Suprapubic skin (tissue), 4 donors: ENCODE results near the gene CCDC178. TPM values are rescaled to one million over a fixed set of nuclear protein-coding genes. Genes with fewer than 3 reads are reported as not detected.

Experiments
- DNase-seq, 2 donors: peaks; one replicate each; pipeline ENCODE4 v3.0.0-alpha.2; 2019; ENCODE audit warnings: low spot score in 2 of 2
- H3K27ac ChIP-seq: fragments of 200-600 bp; sonication (generic); one replicate; pipeline ENCODE4 v1.5.1; 2019
- H3K27me3 ChIP-seq: fragments of 200-600 bp; sonication (generic); one replicate; pipeline ENCODE4 v1.5.1; 2019
- H3K36me3 ChIP-seq: fragments of 200-600 bp; sonication (generic); one replicate; pipeline ENCODE4 v1.5.1; 2019
- H3K4me1 ChIP-seq: fragments of 200-600 bp; sonication (generic); one replicate; pipeline ENCODE4 v1.5.1; 2019
- H3K4me3 ChIP-seq: fragments of 200-600 bp; sonication (generic); one replicate; pipeline ENCODE4 v1.5.1; 2019; ENCODE audit warnings: mild to moderate bottlenecking
- H3K9me3 ChIP-seq: fragments of 200-600 bp; sonication (generic); one replicate; pipeline ENCODE4 v1.5.1; 2019
- EP300 ChIP-seq: sonication (generic); formaldehyde crosslinking; IDR thresholded peaks from one replicate; pipeline ENCODE4 v1.6.1; 2017; ENCODE audit warnings: antibody characterized with exemption
- POLR2A ChIP-seq, 2 donors: fragments of 450-650 bp; IDR thresholded peaks; one replicate each; pipeline ENCODE4 v1.6.1; 2017; ENCODE audit warnings: antibody characterized with exemption in 2 of 2, mild to moderate bottlenecking in 2 of 2, moderate library complexity in 2 of 2
- POLR2AphosphoS5 ChIP-seq, 3 donors: sonication (generic); formaldehyde crosslinking; IDR thresholded peaks; one replicate each; pipeline ENCODE4 v1.6.1; 2017; ENCODE audit warnings: antibody characterized with exemption in 3 of 3
- WGBS: methylation state at CpG from one replicate; pipeline ENCODE4 v1.1.5; 2018; 5-methylcytosine and 5-hydroxymethylcytosine counted together
- total RNA-seq, 4 donors: library from RNA; depleted of rRNA; stranded (reverse); fragments of >200 nt; gene quantifications; one replicate each; pipeline ENCODE4 v1.1.0, GENCODE V29; 2016
- TF ChIP-seq, protein P1 (sequence below), 2 donors: fragments of 200-600 bp in 1 of 2; fragments of 450-650 bp in 1 of 2; sonication (generic) in 1 of 2; IDR thresholded peaks; one replicate each; pipeline ENCODE4 v1.5.1; 2016 to 2019; ENCODE audit warnings: antibody characterized with exemption in 2 of 2, mild to moderate bottlenecking in 1 of 2, moderate library complexity in 1 of 2

Gene CCDC178
- total RNA-seq, 4 donors from 2014 or later = not detected

DNA sequence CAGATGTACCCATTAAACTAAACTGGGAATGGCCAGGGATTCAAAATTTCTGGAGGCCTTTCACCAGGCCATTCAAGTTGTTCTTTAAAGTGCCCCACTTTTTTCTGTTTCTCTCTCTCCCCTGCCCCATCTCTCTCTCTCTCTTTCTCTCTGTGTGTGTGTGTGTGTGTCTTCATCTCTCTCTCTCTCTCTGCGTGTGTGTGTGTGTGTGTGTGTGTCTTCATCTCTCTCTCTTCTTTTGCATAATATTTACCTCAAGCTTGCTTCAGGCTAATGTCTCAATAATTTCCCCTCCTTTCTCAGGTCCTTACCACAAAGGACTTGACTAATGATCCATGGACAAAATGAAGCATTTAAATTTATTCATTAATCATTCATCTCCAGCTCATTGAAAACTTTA lies 503.5 kb downstream of the CCDC178 start:
- DNase-seq = no peak
- Histone ChIP-seq H3K9me3 (no peaks in the 10 kb centered on the region), H3K27ac (no peak overlapping the region), H3K4me3 (no peak overlapping the region), H3K27me3 (no peaks in the 10 kb centered on the region), H3K4me1 (no peaks in the 10 kb centered on the region), H3K36me3 (no peaks in the 10 kb centered on the region)
- TF ChIP-seq, protein P1, sequence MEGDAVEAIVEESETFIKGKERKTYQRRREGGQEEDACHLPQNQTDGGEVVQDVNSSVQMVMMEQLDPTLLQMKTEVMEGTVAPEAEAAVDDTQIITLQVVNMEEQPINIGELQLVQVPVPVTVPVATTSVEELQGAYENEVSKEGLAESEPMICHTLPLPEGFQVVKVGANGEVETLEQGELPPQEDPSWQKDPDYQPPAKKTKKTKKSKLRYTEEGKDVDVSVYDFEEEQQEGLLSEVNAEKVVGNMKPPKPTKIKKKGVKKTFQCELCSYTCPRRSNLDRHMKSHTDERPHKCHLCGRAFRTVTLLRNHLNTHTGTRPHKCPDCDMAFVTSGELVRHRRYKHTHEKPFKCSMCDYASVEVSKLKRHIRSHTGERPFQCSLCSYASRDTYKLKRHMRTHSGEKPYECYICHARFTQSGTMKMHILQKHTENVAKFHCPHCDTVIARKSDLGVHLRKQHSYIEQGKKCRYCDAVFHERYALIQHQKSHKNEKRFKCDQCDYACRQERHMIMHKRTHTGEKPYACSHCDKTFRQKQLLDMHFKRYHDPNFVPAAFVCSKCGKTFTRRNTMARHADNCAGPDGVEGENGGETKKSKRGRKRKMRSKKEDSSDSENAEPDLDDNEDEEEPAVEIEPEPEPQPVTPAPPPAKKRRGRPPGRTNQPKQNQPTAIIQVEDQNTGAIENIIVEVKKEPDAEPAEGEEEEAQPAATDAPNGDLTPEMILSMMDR (IDR thresholded peaks at IDR 0.05) = no peak
- no peak for TF ChIP-seq POLR2A (IDR thresholded peaks at IDR 0.05)
- no peak for TF ChIP-seq EP300
- TF ChIP-seq POLR2AphosphoS5 (IDR thresholded peaks at IDR 0.05) = no peak
- 54% methylated on average over 1 of the region's 1 CpG for WGBS

DNA sequence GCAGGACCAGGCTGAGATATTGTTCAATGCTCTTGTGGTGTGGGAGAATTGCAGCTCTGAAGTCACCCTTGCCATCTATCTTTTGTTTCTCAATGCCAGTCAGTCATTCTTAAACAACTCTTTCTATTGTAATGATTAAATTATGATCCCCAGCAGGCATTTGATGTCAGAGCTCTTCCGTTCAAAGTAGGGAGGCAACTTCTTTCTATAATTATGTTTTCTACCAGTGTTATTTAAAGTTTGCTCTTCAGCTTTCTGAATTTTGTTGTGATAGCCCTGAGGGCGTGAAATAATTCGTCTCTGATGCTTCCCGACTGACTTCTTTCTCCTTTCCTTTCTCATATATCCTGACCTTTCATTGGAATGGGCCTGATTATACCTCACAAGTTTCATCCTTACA lies 506.3 kb downstream of the CCDC178 start:
- WGBS = 43% methylated on average over 4 of the region's 4 CpGs
- no peak overlapping the region for H3K4me3 ChIP-seq
- no peaks in the 10 kb centered on the region for H3K36me3 ChIP-seq
- H3K4me1 ChIP-seq = no peaks in the 10 kb centered on the region
- no peak for DNase-seq
- TF ChIP-seq POLR2A (IDR thresholded peaks at IDR 0.05) = no peak
- TF ChIP-seq EP300 = no peak
- no peak for TF ChIP-seq POLR2AphosphoS5 (IDR thresholded peaks at IDR 0.05)
- TF ChIP-seq, protein P1 (IDR thresholded peaks at IDR 0.05) = no peak
- H3K27me3 ChIP-seq = no peaks in the 10 kb centered on the region
- no peaks in the 10 kb centered on the region for H3K9me3 ChIP-seq
- no peak overlapping the region for H3K27ac ChIP-seq

DNA sequence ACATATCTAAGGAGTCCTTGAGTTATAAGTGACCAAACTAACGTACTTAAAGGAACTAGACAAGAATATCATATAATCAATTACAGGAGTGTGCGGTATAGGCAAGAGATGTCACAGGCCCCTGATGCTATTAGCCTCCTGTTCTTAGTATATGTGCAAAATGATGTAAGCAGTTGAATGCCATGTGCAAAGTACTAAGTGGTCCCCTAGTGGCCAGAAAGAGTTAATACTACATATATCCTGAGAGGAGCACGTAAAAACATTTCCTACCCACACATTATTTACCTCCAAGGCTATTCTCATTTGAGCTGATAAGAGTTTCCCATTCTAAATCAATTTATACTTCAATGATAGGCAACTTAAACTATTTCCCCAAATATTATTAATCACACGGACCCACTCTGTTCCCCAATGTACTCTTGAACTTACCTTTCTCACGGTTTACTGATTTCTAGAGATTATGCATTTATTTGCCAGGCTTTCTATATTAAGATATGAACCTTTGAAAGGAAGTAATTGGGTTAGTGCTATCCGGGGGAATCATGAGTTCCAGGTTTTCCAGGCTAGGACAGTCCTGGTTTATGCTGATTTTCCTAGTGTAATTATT lies 509.7 kb downstream of the CCDC178 start:
- no peaks in the 10 kb centered on the region for H3K4me1 ChIP-seq
- no peaks in the 10 kb centered on the region for H3K36me3 ChIP-seq
- no peak for TF ChIP-seq POLR2A (IDR thresholded peaks at IDR 0.05)
- TF ChIP-seq, protein P1 (IDR thresholded peaks at IDR 0.05) = no peak
- TF ChIP-seq EP300 = no peak
- TF ChIP-seq POLR2AphosphoS5 (IDR thresholded peaks at IDR 0.05) = no peak
- H3K27ac ChIP-seq = no peak overlapping the region
- no peaks in the 10 kb centered on the region for H3K27me3 ChIP-seq
- H3K9me3 ChIP-seq = no peaks in the 10 kb centered on the region
- WGBS = 46% methylated on average over 6 of the region's 6 CpGs
- H3K4me3 ChIP-seq = no peak overlapping the region
- no peak for DNase-seq

DNA sequence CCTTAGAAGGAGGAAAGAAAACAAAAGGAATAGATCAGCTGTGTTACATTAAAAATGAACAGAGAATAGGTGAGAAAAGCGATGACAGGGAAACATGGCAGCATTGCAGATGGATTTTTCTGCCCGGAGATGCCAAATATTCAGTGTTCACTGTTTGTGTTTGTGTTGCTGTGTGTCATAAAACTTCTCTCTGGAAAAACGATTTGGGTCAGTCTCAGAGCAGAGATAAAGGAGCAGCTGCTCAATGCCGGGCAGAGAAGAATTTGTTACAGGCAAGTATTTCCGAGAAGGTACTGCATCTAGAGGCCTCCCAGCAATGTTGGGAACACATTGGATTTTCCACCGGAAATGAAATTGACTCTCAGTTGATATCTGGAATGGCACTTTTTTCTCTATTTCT lies 511.3 kb downstream of the CCDC178 start:
- H3K27me3 ChIP-seq = no peaks in the 10 kb centered on the region
- WGBS = 76% methylated on average over 6 of the region's 6 CpGs
- H3K4me3 ChIP-seq = no peak overlapping the region
- no peaks in the 10 kb centered on the region for H3K4me1 ChIP-seq
- no peak overlapping the region for H3K27ac ChIP-seq
- H3K36me3 ChIP-seq = no peaks in the 10 kb centered on the region
- no peak for TF ChIP-seq POLR2A (IDR thresholded peaks at IDR 0.05)
- DNase-seq = no peak
- H3K9me3 ChIP-seq = no peaks in the 10 kb centered on the region

DNA sequence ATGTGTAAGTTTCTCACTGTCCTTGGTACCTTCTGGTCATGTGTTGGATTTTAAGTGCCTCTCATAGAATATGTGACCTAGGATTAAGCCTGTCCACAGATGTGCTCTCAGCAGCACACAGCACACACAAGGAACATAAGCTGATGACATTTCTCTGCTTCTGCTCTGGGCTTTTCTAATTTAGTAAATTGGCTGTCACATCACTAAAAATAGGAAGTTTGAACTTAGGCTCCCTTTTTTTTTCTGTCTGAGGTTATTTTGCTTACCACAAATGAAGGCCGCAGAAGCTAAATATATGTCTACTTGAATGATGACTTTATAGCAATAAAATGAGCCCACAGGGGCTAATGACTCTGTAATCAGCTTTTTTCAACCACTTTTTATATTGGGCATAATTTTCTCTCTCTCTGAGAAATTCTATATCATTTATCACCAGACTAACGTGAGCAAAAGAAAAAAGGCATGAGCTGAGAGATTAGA lies 517.5 kb downstream of the CCDC178 start:
- no peak for DNase-seq
- H3K4me1 ChIP-seq = no peaks in the 10 kb centered on the region
- H3K27me3 ChIP-seq = no peaks in the 10 kb centered on the region
- H3K9me3 ChIP-seq = no peaks in the 10 kb centered on the region
- 41% methylated on average over 2 of the region's 2 CpGs for WGBS
- TF ChIP-seq POLR2AphosphoS5 (IDR thresholded peaks at IDR 0.05) = no peak
- TF ChIP-seq, protein P1 (IDR thresholded peaks at IDR 0.05) = no peak
- H3K36me3 ChIP-seq = no peaks in the 10 kb centered on the region
- H3K4me3 ChIP-seq = no peak overlapping the region
- H3K27ac ChIP-seq = no peak overlapping the region
